Renal cortex interstitium (tissue), 11 donors: Measurements from ENCODE around the gene CFTR. TPM values are rescaled to one million over a fixed set of nuclear protein-coding genes. Genes with fewer than 3 reads are reported as not detected.

Experiments used
- DNase-seq, 11 donors: peaks; one replicate each; pipeline ENCODE4 v3.0.0-alpha.2; 2013; ENCODE audit warnings: low read depth in 9 of 11, low spot score in 4 of 11; ENCODE audit errors: extremely low read depth in 1 of 11
- polyA plus RNA-seq, 3 donors: library from polyadenylated mRNA; unstranded; fragments of 120-200 nt; gene quantifications; one replicate each; pipeline ENCODE4 v1.2.1, GENCODE V29; 2013; ENCODE audit not compliant: insufficient read length in 3 of 3

CFTR gene
- polyA plus RNA-seq, 3 donors, result 5.6 to 8.4 (median 6.0) TPM

DNA sequence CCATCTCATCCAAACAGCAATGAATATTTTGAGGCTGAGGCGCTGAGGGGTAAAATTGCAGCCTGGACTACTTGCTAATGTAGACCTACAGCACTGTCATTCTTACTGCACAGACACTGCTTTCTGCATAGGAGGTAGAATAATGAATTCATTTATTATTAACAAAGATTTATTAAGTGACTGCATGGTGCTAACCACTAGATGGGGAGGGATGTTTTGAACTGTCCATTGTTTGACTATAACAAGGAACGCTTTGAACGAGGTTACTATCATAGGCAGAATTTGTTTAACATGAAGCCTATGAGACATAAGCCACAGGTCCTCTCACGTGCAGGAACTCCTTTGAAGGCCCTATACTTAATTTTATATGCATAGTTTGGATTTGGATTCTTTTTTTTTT, 143.8 kb downstream of the CFTR start:
- no peak for DNase-seq

DNA sequence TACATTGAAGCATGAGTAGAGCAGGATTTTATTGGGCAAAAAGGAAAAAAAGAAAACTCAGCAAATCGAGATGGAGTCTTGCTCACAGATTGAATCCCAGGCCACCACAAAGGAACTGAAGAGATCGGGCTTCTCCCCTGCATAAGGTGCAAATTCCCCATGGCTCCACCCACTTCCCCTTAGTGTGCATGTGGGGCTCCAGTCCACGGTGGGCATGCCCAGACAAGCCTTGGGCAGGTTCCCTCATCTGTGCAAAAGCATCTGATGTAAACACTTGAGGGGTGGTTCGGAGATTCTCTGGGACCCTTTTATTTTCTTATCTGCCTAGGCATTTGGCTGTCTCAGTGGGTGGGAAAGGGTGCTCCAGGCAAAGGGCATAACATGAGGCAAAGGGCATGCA, 150.7 kb downstream of the CFTR start:
- DNase-seq, result no peak

DNA sequence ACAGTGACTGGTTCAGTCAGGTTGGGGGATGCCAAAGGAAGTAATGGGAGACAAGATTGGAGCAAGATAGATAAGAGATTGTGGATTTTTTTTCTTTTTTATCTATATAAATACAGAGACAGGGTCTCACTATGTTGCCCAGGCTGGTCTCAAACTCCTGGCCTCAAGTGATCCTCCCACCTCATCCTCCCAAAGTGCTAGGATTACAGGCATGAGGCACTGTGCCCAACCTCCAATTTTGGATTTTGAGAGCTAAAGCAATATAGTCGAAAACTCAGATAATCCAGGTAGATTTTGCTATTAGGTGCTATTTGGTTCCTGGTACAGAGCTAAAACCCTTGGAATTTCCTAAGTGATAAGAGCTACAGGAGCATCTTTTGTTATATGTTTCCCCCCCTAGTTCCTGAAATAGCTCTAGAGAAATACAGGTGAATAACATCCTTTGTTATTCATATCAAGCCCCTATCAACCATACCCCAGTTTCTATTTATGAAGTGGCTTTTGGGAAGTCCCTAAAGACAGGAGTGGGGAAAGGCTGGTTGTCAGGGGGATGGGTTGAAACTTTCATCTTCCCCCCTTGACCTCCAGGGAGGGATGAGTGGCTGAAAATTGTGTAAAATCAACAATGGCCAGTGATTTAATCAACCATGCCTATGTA, 151.2 kb downstream of the CFTR start:
- DNase-seq, result no peak

DNA sequence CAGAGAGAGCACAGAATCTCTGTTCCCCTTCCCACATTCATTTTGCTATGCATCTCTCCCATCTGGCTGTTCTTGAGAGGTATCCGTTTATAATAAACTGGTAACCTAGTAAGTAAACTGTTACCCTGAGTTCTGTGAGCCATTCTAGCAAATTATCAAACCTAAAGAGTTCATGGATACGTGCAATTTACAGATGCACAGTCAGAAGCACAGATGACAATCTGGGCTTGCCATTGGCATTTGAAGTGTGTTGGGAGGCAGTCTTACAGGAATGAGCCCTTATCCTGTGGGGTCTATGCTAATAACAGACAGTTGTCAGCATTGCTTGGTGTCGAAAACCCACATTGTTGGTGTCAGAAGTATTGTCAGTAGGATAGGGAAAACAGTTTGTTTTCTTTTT, 151.8 kb downstream of the CFTR start:
- no peak for DNase-seq

DNA sequence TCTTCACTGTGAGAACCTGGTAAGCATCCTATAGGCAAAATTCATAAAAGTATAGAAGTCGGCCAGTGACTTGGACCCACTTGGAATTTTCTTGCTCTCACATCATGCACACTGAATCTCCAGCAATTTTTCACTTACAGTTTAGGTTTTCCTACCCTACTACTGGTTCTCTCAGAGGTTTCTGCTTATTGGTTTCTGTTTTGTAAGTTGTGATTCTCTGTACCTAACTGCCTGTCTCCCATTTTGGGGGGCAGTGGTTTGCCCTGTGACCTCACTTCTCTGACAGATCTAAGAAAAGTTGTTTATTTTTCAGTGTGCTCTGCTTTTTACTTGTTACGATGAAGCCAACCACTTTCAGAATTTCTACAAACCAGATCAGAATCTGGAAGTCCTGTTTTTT, 158.1 kb downstream of the CFTR start:
- DNase-seq, result no peak

DNA sequence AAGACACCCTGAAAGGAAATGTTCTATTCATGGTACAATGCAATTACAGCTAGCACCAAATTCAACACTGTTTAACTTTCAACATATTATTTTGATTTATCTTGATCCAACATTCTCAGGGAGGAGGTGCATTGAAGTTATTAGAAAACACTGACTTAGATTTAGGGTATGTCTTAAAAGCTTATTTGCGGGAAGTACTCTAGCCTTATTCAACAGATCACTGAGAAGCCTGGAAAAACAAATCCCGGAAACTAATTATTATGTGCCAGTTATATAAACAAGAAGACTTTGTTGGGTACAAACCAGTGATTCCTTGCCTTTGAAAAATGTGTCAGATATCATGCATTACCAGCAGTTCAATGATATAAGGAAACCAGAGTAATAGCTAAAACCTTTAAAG, 160.1 kb downstream of the CFTR start:
- DNase-seq, result no peak

DNA sequence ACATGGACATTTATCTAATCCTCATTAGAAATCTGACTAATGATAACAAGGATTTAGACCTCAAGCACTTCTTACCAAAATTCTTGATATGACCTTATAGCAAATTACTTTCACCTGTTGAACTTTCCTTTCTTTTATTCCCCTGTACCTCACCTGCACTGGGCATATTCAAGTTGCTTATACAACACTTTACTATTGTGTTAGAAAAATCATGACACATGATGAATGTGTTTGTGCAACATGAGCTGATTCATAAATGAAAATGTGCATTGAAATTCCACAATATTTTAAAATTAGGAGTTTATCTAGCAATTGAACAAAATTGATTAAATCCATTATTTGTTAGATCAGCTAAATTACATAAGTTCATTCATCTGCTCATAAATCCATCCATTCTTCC, 160.6 kb downstream of the CFTR start:
- no peak for DNase-seq

DNA sequence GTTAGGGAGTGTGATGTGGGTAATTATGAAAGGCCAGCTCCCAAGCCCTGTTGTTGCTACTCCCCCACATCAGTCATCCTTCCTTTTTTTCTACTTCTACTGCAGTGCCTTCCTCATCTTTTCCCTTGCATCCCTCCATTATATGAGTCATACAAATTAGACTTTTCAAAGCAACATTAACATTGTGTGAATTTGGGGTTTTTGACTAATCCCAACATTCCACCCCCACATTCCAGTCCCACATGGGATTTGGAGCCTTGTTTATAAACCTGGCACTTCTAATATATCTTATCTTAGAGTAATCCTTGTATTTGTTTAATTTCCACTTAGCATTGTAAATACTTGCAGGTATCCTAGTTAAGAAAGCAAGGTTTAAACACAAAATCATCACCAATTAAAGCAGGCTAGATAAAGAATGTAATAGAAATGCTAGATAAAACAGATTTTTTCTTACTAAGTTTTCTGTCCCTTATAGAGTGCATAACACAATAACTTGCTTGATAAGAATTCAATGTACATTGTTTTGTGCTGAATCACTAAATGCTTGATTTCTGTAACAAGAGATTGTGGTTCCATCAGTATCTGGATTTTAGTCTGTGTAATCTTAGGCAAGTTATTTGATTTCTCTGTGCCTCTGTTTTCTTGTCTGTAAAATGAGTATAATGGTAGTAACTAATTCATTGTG, 165.8 kb downstream of the CFTR start:
- peak in 1 of 11 donors; percentile 8 for DNase-seq

DNA sequence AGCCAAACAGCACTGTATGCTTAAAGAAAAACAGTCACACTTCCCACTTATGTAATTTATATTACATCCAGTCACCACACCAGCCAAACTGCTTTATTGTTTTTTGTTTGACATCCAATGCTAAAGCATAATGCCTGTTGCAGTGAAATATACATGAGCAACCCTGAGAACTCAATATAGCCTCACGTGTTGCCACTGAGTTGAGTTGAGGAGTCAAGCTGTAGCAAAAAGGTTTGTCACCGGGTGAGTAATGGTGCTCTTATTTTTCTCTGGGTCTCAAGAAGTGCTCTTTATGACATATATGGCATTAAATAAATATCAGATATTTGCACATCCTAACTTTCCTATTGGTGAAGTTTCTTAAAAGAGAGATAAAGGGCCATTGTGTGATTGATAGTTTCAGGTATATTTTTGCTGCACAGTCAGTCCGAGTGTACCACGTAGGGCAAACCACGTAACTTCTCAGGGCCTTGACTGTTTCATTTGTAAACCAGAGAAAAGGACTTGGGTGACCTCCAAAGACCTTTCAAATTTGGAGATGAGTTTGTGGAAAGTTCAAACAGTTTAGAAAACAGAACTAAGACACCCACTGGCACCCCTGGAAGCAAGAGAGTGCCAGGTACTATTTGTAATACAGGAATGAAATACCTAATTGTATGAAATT, 168.5 kb downstream of the CFTR start:
- DNase-seq, result no peak

DNA sequence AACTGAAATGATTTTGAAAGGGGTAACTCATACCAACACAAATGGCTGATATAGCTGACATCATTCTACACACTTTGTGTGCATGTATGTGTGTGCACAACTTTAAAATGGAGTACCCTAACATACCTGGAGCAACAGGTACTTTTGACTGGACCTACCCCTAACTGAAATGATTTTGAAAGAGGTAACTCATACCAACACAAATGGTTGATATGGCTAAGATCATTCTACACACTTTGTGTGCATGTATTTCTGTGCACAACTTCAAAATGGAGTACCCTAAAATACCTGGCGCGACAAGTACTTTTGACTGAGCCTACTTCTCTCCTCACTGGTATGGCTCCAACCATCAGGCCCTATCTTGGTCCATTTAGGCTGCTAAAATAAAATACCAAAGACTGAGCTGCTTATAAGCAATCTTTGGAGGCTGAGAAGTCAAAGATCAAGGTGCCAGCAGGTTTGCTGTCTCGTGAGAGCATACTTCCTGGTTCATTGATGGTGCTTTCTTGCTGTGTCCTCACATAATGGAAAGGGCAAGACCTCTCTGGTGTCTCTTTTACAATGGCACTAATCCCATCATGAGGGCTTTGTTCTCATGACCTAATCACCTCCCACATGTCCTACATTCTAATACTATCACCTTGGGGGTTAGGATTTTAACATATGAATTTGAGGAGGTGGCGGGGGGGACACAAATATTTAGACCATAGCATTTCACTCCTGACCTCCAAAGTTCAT, 173.3 kb downstream of the CFTR start:
- no peak for DNase-seq

DNA sequence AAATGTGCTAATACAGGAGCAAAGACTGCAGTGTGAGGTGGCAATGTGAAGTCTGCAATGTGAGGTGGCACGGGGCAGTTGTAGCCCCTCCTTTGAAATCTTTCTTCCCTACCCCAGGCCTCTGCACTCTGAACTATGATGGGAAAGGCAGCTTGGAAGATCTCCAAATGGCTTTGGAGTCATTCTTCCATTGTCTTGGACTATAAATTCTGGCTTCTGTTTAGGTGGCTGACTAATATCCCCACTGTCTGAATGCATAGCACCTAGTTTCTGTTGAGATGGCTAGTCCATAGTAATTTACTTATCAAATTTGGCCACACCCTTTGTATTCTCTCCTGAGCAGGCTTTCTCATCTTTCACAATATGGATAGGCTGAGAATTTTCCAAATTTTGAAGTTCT, 175.0 kb downstream of the CFTR start:
- DNase-seq, result no peak

DNA sequence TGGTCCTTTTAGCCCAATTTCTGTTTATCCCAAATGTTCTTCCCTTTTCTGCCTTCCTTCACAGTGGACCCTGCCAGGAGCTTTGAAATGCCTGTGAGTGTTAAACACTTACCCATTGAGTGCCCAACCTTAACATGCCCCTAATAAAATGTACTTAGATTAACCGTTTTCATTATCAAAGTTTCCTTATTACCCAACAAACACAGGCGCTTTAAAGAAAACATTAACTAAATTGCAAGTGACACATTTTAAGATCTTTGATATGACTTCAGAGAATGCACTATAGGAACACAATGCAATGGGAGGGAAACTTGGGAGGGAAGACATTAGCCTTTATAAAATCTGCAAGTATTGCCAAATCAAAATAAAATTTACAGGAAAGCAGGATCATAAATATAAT, 177.0 kb downstream of the CFTR start:
- DNase-seq, result no peak

DNA sequence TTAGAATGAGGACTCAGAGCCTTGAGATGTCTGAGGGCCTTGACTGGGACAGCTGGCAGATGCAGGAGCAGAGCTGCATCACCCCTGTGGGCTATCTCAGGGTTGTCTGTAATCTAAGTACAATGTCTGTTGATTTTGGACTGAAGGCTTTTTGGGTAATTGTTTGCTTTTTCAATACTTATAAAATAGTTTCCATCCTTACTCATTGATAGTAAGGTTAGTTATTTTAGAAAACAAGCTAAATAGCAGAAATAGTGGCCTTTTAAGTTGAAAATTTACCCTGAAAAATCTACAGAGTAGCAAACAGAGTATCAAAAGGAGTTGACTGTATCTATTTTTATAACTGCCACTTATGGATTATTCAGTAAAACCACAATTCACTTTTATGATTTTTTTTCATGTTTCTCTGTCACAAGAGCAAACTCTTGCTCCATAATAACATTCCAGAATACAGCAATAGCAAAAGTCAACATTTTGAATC, 179.7 kb downstream of the CFTR start:
- no peak for DNase-seq

DNA sequence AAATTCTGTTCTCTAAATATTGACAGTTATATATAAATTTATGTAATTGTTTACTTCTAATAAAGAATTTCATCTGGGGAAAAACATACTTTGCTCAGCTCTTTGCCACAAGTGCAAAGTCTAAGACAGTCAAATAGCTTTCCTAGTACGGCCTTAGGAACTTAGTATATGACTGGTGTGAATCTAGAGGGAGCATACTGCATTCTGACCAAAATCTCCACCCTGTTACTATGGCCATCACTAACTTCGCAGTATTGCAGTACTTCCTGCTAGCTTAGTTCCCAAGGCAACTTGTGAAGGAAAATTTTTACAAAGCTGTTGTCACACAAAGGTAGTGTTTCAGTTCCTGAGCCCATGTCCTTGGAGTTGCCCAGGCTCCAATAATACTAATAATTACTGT, 181.5 kb downstream of the CFTR start:
- no peak for DNase-seq

DNA sequence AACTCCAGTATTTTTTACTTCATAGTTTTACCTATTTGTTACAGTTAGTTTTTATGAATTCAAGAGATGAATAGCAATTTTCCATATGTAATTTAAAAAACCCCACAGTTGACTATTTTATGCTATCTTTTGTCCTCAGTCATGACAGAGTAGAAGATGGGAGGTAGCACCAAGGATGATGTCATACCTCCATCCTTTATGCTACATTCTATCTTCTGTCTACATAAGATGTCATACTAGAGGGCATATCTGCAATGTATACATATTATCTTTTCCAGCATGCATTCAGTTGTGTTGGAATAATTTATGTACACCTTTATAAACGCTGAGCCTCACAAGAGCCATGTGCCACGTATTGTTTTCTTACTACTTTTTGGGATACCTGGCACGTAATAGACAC, 184.2 kb downstream of the CFTR start:
- DNase-seq, result no peak

DNA sequence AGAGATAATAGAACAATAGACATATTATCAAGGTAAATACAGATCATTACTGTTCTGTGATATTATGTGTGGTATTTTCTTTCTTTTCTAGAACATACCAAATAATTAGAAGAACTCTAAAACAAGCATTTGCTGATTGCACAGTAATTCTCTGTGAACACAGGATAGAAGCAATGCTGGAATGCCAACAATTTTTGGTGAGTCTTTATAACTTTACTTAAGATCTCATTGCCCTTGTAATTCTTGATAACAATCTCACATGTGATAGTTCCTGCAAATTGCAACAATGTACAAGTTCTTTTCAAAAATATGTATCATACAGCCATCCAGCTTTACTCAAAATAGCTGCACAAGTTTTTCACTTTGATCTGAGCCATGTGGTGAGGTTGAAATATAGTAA, 185.5 kb downstream of the CFTR start:
- no peak for DNase-seq

DNA sequence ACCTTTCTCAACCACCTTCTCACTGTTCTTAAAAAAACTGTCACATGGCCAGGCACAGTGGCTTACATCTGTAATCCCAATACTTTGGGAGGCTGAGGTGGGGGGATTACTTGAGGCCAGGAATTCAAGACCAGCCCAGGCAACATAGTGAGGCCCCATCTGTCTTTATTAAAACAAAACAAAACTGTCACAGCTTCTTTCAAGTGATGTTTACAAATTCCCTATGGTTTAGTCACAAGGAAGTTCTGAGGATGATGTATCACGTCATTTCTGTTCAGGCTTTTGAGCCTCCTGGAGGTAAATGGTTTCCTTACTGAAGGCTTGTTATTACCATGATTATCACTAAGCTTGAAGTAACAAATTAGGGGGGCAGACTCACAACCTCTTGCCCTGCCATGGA, 186.2 kb downstream of the CFTR start:
- DNase-seq, result no peak

DNA sequence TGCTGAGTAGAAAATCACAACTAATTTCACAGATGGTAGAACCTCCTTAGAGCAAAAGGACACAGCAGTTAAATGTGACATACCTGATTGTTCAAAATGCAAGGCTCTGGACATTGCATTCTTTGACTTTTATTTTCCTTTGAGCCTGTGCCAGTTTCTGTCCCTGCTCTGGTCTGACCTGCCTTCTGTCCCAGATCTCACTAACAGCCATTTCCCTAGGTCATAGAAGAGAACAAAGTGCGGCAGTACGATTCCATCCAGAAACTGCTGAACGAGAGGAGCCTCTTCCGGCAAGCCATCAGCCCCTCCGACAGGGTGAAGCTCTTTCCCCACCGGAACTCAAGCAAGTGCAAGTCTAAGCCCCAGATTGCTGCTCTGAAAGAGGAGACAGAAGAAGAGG, 186.9 kb downstream of the CFTR start:
- no peak for DNase-seq

DNA sequence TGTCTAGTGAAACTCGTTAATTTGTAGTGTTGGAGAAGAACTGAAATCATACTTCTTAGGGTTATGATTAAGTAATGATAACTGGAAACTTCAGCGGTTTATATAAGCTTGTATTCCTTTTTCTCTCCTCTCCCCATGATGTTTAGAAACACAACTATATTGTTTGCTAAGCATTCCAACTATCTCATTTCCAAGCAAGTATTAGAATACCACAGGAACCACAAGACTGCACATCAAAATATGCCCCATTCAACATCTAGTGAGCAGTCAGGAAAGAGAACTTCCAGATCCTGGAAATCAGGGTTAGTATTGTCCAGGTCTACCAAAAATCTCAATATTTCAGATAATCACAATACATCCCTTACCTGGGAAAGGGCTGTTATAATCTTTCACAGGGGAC, 187.6 kb downstream of the CFTR start:
- DNase-seq, result no peak

DNA sequence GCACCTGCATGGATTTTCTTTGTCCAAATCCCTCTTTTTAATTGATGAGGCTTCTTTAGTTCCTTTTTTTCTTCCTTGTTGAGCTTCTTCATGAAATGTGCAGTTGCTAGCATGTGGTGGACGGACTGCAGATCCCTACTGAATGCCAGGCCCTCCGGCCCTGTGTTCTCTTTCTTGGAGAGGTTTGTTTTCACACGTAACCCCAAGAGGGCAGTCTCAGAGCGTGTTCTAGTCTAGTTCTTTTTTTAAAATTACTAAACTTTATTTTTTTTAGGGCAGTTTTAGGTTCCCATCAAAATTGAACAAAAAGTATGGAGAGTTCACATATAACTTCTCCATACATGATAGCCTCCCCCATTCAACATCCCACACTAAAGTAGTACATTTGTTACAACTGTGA, 190.0 kb downstream of the CFTR start:
- no peak for DNase-seq
